Measurements from ENCODE around the gene FBXL15.

GRCh38 chr10:102382871-102383270, 37.8 kb upstream of the FBXL15 start:
- TF ChIP-seq CTCF (IDR thresholded peaks at IDR 0.05): no peak
- TF ChIP-seq POLR2A (IDR thresholded peaks at IDR 0.05): no peak

Data from Peyer's patch (tissue), 4 donors.